ENCODE data around the gene CKM.
"Not testable (repeated sequence)": the region's sequence is repeated elsewhere in the genome, so short reads cannot be mapped to it uniquely, and the experiment has no call there.

The CKM gene

DNA sequence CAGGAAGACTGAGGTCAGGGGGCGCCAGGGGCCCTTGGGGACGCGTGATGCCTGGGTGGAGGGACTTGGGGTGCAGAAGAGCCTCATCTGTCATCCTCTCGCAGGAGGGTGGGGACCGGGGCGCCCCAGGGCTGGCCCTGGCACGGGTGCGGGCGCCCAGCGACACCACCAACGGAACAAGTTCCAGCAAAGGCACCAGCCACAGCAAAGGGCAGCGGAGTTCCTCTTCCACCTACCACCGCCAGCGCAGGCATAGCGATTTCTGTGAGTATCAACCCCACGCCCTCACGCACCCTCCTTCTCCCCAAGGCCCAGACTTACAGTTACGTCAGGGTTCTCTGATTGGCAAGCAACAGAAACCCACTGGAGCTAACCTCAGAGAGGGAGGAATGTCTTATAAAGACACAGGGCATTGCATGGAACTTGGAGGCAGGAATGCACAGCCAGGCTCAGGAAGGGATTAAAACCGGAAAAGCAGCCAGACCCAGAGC lies 42.2 kb downstream of the CKM start:
- DNase-seq, result no peak

- DNase-seq, result no peak
Observed at GRCh38 chr19:45279587-45280192, 43.0 kb downstream of the CKM start.

GRCh38 chr19:45278087-45278486 lies 44.6 kb downstream of the CKM start:
- no peak for DNase-seq

DNA sequence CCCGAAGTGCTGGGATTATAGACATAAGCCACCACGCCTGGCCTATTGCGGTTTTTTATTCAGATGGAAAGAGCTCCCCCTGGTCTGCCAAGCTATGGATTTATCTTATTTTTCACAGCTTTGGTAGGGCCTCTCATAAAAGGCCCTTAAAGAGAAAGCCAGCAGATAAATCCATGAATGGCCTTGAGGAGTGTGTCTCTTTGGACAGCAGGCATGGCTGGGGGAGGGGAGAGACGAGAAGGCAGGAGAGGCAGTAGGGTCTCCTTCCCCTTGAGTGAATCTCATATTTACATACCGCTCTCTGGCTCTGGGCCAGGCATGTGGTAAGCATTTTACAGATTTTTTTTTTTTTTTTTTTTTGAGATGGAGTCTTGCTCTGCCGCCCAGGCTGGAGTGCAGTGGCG lies 46.4 kb downstream of the CKM start:
- no peak for DNase-seq

DNA sequence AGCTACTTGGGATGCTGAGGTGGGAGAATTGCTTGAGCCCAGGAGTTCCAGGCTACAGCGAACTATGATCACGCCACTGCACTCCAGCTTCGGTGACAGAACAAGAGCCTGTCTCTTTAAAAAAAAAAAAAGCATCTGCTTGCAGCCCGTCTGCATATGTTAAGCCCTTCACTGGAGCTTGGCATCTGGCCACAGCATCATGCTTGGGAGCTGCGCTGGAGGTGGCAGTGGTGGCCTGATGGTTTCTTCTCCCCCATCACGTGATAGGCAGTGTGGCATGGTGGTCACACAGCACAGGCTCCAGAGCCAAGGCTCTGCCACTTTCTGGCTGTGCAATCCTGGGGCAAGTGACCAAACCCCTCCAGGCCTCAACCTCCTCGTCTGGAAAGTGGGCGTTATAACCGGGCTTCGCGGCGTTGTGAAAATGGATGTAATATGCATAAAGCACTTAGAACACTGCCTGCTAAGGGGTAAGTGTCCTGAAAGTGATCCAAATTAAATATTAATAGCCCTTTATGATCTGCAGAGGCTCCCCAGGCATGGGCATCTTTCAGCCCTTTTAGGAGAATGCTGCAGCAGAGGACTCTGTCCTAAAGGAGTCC lies 47.2 kb downstream of the CKM start:
- DNase-seq, result no peak

DNA sequence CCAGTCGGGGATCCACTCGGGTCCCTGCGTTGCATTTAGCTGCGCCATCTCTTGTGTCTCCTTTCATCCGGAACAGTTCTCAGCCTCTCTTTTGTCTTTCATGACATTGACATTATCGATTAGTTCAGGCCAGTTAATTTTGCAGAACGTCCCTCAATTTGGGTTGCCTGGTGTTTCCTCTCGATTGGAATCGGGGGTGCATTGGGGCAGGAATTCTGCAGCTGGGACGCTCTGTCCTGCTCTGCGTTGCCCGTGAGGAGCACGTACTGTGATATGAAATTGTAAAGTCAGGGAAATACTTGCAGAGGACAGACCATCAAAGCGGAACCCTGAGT lies 49.2 kb downstream of the CKM start:
- no peak for DNase-seq

DNA sequence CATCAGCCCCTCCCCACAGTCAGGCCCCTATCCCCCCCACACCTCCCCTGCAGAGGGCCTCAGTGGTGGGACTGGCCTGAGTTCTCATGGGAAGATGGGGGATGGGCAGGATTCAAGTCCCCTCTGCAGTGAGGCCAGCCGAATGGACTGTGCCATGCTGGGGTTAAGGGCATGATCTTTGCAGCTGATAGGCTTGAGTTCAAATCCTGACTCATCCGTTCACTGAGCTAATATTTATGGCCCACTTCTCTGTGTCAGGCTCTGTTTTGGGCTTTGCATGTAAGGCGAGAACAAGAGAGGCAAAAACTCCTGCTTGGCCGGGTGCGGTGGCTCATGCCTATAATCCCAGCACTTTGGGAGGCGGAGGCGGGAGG lies 51.0 kb downstream of the CKM start:
- no peak for DNase-seq

DNA sequence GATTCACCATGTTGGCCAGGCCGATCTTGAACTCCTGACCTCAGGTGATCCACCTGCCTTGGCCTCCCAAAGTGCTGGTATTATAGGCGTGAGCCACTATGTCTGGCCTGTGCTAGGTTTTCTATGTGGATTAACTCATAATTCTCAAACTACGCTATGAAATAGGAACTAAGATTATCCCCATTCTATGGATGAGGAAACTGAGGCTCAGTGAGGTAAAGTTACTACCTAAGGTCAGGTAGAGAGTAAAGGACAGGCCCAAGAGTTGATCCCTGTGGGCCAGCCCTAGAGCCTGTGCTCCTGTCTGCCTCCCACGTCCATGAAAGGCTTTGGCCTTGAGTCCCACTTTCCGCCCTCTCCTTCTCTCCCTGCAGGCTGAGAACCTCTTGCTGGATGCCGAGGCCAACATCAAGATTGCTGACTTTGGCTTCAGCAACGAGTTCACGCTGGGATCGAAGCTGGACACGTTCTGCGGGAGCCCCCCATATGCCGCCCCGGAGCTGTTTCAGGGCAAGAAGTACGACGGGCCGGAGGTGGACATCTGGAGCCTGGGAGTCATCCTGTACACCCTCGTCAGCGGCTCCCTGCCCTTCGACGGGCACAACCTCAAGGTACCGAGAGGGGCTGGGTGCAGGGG lies 51.5 kb downstream of the CKM start:
- no peak for DNase-seq

DNA sequence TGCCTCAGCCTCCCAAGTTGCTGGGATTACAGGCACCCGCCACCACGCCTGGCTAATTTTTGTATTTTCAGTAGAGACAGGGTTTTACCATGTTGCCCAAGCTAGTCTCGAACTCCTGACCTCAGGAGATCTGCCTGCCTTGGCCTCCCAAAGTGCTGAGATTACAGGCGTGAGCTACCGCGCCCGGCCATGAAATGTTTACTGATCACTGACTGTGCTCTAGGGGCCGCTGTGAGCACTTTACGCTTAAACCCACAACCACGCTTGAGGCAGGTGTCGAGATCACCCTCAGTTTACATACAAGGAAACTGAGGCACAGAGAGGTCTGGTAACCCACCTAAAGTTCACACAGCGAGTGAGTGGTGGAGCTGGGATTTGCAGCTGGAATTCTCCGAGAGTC lies 52.7 kb downstream of the CKM start:
- DNase-seq, result not testable (repeated sequence)

DNA sequence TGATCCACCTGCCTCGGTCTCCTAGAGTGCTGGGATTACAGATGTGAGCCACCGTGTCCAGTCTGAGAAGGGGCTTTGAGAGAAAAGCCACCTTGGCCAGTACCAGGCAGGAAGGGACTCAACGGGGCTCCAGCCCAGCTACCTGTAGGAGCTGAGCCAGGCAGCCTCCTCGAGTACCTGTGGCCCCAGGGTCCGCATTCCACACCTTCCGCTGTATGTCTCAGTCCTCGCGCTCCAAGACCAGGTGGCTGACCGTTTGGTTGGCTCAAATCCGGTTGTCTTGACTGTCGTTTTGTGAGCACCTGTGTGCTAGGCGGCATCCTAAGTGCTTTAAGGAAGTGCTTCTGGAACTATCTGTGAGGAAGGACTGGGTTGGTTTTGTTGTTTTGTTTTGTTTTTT lies 55.4 kb downstream of the CKM start:
- DNase-seq, result no peak

DNA sequence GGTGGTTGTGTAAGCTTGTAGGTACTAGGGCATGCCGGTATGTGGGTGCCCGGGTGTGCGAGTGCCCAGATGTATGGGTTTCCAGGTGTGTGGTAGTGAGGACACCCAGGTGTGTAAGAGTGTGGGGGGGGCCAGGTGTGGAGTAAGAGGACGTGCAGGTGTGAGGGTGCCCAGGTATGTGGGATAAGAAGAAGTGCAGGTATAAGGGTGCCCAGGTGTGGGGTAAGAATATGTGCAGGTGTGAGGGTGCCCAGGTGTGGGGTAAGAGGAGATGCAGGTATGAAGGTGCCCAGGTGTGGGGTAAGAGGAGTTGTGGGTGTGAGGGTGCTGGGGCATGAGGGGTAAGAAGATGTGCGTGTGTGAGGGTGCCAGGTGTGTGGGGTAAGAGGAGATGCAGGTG lies 57.3 kb downstream of the CKM start:
- DNase-seq, result no peak

- no peak for DNase-seq
Observed at GRCh38 chr19:45264781-45265317, 57.8 kb downstream of the CKM start.

DNA sequence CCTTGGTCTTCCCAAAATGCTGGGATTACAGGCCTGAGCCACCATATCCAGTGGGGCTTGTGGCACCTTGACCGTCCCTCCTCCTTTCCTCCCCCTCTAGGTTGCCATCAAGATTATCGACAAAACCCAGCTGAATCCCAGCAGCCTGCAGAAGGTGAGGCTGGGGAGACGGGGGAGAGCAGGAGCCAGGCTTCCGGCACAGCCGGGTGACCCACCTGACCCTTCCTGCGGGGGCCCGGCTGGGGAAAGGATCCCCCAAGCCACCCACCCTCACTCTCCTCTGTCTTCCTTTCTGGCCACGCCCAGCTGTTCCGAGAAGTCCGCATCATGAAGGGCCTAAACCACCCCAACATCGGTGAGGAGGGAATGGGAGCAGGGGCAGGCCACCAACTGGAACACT lies 59.7 kb downstream of the CKM start:
- no peak for DNase-seq

GRCh38 chr19:45262570-45262969 lies 60.1 kb downstream of the CKM start:
- DNase-seq, result no peak

DNA sequence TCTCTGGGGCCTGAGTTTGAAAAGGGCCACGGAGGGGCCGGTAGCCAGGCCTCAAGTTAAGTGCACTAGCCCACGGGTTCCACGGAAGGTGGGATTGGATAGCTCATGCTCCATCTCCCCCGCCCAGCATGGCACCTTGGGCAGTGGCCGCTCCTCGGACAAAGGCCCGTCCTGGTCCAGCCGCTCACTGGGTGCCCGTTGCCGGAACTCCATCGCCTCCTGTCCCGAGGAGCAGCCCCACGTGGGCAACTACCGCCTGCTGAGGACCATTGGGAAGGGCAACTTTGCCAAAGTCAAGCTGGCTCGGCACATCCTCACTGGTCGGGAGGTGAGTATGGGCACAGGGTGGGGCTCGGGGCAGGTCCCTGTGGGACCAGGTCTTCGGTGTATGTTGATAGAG lies 63.8 kb downstream of the CKM start:
- no peak for DNase-seq

DNA sequence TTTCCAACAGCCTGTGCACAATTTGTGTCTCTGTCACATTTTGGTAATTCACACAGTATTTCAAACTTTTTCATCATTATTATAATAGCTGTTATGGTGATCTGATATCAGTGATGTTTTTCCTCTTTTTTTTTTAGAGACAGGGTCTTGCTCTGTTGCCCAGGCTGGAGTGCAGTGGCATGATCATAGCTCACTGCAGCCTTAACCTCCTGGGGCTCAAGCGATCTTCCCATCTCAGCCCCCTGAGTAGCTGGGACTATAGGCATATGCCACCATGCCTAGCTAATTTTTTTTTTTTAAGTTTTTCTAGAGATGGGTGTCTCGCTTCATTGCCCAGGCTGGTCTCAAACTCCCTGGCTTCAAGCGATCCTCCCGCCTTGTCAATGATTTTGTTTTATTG lies 65.8 kb downstream of the CKM start:
- DNase-seq, result no peak
